Esophagus mucosa (tissue), 1 donor: Measurements from ENCODE around the gene LRCH4. TPM values are rescaled to one million over a fixed set of nuclear protein-coding genes. Genes with fewer than 3 reads are reported as not detected.
"Not testable (repeated sequence)": the region's sequence is repeated elsewhere in the genome, so short reads cannot be mapped to it uniquely, and the experiment has no call there.

Source experiments
- ATAC-seq: fragments of 200-7000 bp; cut with Tn5 transposase; one replicate; pipeline ENCODE4 v1.9.1; 2020
- total RNA-seq: library from RNA; stranded (reverse); gene quantifications from one replicate; pipeline ENCODE4 v1.2.4, GENCODE V29; 2023
- donor health status: DM: yes; HTN: yes; CAD: no.

LRCH4 gene
- total RNA-seq, 1 donor from 2014 or later, result 19.3 TPM

GRCh38 chr7:100567031-100567730 lies 18.7 kb downstream of the LRCH4 start:
- no peak for ATAC-seq

- no peak for ATAC-seq
These were observed 19.9 kb downstream of the LRCH4 start for GRCh38 chr7:100566018-100566531.

- no peak for ATAC-seq
These were observed 20.8 kb downstream of the LRCH4 start for GRCh38 chr7:100565133-100565571.

- not testable (repeated sequence) for ATAC-seq
These were observed 21.5 kb downstream of the LRCH4 start for GRCh38 chr7:100564405-100564804.

GRCh38 chr7:100563809-100564400 lies 22.0 kb downstream of the LRCH4 start:
- peak; percentile 39 for ATAC-seq

GRCh38 chr7:100563100-100563564 lies 22.8 kb downstream of the LRCH4 start:
- no peak for ATAC-seq

GRCh38 chr7:100562195-100563099 lies 23.5 kb downstream of the LRCH4 start:
- ATAC-seq, result no peak

- no peak for ATAC-seq
These were observed 24.3 kb downstream of the LRCH4 start for GRCh38 chr7:100561491-100562194.

- no peak for ATAC-seq
These were observed 26.8 kb downstream of the LRCH4 start for GRCh38 chr7:100559127-100559526.

- no peak for ATAC-seq
These were observed 29.4 kb downstream of the LRCH4 start for GRCh38 chr7:100556541-100556940.

- no peak for ATAC-seq
These were observed 30.2 kb downstream of the LRCH4 start for GRCh38 chr7:100555701-100556100.

- no peak for ATAC-seq
These were observed 32.9 kb downstream of the LRCH4 start for GRCh38 chr7:100553032-100553431.

GRCh38 chr7:100552532-100552931 lies 33.4 kb downstream of the LRCH4 start:
- ATAC-seq, result no peak

GRCh38 chr7:100548446-100548845 lies 37.5 kb downstream of the LRCH4 start:
- ATAC-seq, result not testable (repeated sequence)

- no peak for ATAC-seq
These were observed 38.1 kb downstream of the LRCH4 start for GRCh38 chr7:100547872-100548271.

GRCh38 chr7:100546926-100547800 lies 38.8 kb downstream of the LRCH4 start:
- no peak for ATAC-seq

- peak; percentile 57 for ATAC-seq
These were observed 39.6 kb downstream of the LRCH4 start for GRCh38 chr7:100546129-100546925.

- peak; percentile 91 for ATAC-seq
These were observed 40.4 kb downstream of the LRCH4 start for GRCh38 chr7:100545360-100546128.

GRCh38 chr7:100544967-100545359 lies 41.0 kb downstream of the LRCH4 start:
- ATAC-seq, result peak; percentile 43

GRCh38 chr7:100544386-100544785 lies 41.5 kb downstream of the LRCH4 start:
- ATAC-seq, result no peak
